ENCODE data around the gene DYSF.

The DYSF gene

DNA sequence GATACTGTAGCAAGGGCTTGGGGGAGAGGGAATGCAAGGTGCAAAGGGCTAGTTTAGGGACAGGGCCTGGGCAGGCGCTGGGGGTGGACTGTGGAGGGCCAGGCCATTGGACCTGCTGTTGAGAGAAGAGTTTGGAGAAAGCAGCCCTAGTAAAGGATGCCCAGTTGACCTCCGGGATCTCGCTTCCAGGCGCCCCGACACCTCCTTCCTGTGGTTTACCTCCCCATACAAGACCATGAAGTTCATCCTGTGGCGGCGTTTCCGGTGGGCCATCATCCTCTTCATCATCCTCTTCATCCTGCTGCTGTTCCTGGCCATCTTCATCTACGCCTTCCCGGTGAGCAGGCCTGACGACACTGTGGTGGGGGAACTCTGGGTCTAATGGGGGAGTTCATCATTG lies 229.0 kb downstream of the DYSF start:
- no peak for DNase-seq

DNA sequence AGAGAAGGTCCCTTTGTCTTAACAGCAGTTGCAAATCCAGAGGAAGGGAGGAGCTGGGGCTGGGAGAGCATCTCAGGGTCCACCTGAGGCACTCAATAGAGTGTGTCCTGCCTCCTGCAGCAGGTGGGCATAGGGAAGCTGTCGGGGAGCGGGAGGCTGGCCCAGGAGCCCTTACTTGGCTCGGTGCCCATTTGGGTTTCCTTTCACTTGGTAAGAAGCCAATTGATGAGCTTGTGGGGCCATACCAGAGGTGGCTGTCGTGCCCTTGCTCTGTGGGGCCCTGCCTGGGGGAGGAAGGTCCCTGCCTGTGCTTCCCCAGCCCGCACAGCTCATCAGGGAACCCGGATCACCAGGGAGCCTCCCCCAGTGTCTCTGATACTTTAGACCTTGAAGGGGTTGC lies 229.7 kb downstream of the DYSF start:
- no peak for DNase-seq

DNA sequence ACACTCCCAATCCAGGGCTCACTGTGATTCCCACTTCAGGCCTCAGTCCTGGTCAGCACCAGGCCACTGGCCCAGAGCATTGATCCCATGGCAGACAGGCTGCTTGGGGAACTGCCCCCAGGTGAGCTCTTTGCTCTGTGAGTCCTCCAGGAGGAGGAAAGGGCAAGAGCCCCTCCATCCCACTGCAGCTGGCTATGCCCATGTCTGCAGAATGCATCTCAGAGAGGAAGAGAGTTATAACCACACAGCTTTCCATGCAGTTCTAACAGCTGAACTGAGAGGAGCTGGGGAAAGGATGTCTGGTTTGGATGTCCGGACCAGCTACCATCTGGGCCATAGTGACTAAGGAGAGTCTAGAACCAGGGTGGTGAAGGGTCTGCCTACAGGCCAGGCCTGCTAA lies 230.3 kb downstream of the DYSF start:
- DNase-seq = no peak

DNA sequence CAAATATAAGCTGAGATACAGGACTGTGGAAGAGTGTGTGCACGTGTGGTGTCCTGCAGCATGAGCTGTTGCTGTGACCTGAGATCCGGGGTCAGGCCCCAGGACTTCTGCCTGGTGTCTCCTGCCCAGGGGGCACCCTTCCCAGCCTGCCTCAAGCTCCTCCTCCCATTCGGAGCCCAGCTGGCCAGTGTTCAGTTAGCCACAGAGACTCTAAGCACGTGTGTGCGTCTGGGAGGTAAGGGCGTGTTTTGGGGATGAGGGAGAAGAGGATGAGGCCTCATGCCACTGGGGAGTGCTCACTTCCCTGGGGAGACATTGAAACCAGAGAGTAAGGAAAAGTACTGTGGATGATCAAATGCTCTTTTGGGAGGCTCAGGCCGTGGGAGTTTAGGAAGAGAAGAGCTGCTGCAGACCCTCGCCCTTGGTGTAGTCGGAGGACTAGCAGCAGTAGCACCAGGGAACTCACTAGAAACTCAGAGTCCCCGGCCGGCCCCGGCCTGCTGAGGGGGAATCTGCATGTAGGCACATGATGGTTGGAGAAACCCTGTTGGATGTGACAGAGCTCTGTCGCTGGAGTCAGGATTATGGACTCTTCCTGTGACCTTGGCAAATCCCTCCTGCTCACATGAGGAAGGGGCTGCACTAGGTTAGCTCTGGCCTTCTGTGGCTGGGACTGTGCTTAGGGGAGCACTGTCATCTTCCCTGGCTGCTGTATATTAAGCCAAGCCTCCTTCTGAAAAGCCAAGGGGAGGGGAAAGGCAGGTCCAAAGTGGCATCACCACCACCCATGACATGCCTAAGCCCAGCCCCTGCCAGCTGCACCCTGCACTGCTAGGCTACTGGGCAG lies 231.1 kb downstream of the DYSF start:
- no peak for DNase-seq

DNA sequence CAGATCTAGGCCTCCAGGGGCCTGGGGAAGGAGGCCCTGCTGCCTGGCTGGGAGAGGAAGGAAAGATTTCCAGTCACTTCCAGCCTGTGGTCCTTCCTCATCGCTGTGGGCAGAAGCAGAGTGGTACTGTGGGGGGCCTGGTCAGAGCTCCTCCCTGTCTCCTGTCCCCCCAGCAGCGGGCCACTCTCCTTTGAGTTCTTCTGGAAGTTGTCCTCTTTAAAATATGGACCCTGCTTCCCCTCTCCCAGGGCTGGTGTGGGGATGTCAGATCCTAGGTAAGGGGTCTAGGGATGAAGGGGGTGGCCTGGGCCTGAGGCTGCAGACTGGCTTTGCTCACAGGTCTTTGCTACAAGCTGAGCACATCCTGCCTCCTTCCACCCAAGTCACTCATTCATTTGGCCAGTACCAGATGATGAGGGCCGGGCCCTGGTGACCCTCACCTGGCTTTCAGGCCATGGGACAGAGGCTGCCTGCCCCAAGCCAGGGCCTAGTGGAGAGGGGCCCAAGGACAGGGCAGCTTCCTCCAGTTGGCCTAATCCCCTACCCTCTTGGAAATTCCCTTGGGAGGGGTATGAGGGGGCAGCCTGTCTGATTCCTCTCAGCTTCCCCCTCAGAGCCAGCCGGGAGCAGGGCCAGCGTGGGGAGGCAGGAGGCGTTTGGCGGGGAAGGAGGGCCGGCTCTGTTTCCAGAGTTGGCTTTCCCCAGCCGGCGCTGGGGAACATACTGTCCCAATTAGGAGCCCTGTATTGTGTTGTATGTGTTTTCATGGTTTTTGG lies 231.9 kb downstream of the DYSF start:
- no peak for DNase-seq

DNA sequence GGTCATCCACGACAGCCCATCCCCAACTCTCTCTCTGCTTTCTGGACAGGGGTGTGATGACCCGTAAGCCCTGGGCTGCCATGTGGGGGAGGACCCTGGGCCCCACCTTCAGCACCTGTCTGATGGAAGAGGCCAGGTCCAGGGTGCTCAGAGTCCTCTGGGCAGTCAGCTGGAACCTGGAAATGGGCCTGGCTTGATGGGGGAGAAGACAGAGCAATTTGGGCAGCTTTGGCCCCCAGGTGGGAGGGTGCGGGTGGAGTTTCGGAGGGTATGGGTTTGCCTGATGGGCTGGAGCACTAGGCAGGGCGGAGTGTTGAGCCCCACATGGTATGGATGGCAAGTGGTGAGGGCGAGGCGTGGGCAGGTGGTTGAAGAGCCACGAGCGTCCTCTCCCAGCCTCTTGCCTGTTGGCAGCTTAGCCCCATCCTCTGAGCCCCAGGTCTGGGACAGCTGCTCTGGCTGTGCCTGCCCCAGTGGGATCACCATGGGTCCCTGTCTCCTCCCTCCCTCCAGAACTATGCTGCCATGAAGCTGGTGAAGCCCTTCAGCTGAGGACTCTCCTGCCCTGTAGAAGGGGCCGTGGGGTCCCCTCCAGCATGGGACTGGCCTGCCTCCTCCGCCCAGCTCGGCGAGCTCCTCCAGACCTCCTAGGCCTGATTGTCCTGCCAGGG lies 232.7 kb downstream of the DYSF start:
- DNase-seq = no peak

DNA sequence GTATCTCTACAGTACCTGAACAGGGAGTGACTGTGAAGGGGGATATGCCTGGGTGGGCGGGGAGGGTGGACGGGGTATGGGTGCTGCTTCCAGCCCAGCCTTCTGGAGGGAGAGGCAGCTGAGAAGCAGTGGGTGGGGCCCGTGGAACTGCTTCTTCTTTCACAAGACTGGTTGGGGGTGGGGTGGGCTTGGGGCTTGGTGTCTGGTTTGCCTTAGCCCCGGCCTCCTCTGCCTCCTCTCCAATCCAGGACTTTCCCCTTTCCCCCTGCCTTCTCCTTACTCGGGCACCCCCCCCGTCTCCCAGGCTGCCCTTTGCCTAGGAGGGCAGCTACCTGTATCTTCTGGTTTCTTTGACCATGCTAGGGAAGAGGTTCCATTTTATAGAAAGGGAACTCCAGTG lies 233.4 kb downstream of the DYSF start:
- no peak for DNase-seq

DNA sequence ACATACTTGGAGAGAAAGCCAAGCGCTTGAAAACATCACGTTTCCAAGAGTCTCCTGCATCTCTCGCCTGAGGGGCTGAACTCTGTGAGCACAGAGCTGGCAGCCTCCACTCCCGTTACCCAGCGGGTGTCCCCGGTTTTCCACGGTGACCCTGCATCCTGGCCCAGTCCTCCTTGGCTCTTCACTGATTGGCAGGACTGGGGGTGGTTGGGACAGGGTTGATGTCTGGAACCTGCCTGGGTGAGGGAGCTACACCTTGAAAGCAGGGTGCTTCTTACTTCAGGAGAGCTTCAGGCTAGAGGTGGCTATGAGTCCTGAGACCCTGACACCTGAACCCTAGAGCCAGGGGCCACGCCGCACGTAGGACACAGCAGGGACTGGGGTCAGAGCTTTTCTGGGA lies 234.1 kb downstream of the DYSF start:
- no peak for DNase-seq

DNA sequence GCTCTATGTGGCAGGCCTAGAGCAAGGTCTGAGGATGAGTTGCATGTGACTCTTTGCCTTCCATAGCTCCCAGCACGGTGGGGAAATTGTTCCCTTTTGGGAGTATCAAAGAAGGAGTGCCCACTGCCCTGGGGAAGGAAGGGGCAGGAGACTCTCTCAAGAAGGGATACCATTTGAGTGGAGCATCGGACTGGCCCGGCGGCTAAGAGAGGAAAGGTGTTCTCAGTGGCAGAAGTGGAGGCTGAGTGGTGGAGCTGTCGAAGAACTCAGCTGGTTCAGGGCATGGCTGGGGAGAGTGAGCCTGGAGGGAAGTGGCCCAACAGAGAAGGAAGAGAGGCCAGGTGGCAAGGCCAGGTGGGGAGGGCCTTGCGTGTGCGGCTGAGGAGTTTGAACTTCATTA lies 235.2 kb downstream of the DYSF start:
- DNase-seq = no peak

DNA sequence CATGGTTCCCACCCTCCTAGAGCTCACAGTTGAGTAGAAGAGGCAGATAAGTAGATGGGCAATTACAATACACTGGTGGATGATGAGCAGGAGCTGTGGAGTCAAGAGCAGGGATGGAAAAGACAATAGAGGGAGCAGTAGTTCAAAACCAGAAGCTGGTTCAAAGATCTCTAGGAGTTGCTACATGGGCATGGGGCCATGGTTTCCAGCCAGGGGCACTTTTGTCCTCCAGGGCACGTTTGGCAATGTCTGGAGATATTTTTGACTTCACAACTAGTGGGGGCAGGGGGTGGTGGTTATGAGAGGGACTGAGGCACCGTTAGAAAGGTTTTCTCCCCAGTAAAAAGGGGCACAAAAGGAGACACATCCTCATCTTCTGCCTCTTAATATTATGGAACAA lies 236.0 kb downstream of the DYSF start:
- no peak for DNase-seq

DNA sequence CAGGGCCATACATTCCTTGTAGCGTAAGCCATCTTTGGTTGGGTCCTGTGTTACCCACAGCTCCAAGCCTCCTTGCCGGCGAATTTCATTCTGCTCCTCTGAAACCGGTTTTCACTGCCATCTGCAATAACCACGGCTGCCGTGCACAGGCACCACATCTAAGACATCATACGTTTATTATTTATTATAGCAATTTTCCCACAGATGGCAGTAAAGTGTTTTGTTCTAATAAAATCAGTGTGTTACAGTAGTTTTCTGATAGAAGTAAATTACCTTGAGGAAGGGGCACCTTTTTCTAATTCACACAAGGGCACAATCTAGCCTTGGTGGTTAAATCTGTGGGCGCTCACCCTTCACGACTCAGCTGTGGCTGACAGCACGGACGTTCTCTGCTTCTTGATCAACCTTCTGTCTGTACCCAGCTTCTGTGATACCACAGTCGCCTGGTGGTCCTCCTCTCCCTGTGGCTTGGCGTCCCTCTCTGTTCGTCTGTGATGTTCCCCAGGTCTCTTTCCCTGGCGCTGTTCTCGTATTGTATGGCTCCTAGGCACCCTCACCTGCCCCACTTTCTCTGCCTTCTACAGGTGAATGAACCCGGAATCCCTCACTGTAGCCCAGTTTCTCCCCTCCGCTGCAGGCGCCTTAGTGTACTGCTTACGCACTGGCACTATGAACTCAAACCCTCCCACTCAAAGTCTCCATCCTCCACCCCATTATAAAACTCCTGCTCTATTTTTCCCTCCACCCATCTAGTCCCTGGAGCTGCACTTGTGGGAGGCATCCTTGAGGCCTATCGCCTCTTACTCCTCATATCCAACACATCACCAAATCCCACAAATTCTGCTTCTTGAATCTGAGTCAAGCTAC lies 236.8 kb downstream of the DYSF start:
- no peak for DNase-seq

DNA sequence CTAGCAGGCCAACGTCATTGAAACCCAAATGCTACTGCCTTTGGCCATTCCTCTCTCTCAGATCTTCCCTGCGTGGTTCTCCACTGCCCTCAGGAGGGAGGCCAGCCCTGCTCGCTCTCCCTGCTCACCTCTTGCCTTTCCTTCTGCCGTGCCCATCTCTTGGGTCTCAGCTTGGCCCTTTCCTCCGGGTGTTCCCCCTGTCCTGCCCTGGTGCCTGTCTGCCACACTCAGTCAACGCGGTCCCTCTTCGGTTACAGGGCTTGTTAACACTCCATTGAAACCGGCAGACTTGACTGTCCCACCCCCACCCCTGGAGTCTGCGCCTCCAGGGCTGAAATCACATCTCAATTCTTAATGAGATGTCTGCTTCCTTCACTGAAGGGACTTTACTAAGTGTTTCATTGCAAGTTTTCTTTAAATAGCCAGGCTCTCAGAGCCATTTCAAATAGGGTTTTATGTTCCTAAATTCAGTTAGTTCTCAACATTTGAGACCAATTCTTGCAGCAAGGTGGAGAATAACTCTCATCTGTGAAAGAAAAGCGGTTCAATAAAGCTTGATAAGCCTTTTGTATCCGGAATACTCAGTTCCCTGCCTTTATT lies 237.6 kb downstream of the DYSF start:
- no peak for DNase-seq

DNA sequence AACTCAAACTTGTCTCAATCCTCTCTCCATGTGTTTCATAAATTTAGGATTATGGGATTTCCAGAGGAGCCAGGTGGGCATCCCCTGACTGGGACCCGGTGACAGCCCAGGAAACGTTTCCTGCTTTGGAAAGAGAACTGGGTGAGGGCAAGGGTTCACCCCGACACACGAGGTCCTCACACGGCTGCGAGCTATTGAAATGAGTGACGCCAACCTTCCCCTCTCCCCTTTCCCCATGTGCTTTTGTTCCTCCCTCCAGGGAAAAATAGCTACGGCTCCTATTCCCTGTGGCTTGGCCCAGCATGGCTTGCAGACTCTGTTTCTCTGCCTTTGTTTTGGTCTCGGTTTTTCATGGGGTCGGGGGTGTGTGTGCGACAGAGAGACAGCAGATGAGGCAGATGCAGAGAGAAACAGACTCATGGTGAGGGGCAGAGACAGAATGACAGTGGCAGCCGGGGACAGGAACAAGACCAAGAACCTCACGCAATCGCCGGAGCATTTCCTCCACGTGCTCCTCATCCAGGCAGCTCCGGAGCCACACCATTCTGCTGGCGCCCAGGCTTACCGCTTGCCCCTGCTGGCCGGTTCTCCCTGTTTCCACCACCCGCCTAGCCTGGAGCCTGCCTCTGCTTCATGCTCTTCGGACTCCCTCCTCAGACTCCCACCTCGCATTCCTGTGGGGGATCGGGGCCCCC lies 238.5 kb downstream of the DYSF start:
- no peak for DNase-seq

DNA sequence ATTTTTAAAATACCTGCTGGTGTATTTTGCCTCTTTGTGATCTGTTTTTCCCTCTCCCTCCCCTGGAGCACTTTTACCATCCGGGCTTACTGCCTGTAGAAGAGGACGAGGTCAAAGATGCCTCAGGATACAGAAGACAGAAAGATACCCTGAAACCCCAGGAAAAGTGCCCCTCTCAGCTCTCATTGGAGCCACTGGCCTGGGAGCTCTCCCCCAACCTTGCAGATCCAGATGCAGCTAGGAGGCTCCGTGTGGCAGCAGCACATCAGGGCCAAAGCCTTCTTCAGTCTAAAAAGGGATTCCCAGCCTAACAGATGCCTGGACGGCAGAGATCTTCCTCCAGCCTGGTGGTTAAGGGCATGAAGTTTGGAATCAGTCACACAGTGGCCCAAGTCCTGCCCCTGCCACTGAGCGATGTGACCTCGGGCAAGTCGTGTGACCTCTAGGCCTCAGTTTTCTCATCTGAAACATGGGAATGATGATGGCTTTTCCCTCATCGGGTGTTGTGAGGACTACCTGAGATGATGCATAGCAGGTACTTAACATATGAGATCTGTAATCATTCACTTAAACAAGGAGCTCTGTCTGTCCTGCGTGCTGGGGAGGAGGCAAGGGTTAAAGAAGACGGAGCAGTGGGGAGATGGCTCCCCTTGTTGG lies 239.4 kb downstream of the DYSF start:
- DNase-seq = no peak

DNA sequence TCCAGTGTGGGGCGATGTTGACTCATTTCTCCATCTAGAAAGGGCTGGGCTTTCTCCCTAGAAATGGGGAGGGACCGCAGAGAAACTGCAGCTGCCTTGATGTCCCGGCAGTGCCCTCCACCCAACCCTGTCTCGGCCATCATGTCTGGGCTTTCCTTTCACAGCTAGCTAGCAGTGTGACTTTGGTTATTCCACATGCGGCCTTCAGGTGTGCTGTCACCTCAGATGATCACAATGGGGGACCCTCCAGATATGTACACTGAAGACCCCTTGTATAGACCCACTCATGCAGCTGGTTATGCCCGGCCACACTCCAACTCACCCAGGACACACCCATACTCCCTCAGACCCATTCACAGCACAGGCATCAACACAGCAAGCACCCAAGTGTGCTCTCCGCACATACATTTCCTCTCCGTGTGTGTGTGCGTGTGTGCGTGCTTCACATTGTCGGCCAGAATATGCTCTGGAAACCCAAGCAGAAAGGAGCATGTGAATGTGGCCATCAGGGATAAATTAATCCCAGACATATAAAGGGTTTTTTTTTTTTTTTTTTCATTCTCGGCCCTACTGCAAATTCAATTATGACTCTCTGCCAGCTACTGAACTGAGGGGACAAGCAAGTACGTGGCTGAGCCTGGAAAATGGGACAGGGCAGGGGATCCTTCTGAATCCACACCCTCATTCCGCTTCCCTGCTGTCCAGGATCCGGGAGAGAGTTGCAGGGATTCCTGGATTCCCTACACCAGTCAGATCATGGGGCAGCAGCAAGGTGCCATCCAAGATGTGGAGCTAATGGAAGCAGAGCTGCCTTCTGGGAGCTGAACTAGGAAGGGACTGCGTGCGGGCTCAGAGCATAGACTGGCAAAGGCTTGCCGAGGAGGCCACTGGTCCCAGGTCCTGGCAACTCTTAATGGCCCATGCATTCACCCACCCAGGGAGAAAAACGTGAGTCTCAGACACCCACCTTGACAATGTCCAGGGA lies 240.2 kb downstream of the DYSF start:
- DNase-seq = no peak

DNA sequence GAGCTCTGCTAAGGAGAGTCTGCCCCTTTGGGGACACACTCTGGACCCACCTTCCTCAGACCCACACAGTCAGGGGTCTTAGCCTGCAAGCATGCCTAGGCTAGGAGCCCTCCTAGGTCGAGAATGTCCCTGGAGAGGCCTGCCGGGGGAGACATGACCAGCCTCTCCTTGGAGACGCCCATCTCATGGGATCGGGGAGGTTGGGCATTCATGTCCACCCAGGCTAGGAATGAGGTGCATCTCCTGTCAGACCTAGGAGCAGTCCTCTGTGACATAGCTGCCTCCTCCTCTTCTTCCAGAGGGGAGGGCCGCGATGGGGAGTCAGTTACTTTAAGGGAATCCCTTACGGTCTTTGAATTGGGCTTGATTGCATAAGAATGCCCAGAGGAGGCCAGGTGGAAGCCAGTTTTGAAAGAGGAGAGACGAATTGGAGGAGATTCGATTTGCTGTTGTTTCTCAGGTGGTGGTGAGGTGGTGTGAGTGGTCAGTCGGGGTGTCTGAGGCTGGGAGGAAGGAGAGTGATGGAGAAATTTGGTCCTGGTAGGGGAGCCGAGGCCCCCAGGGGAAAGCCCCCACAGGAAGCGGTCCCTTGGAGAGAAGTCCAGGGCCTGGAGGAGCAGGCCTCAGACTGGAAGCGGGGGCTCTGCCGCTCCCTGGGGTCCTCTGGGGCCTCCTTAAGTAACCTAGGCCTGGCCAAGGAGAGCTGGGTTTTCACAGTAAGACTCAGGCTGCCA lies 241.3 kb downstream of the DYSF start:
- no peak for DNase-seq

DNA sequence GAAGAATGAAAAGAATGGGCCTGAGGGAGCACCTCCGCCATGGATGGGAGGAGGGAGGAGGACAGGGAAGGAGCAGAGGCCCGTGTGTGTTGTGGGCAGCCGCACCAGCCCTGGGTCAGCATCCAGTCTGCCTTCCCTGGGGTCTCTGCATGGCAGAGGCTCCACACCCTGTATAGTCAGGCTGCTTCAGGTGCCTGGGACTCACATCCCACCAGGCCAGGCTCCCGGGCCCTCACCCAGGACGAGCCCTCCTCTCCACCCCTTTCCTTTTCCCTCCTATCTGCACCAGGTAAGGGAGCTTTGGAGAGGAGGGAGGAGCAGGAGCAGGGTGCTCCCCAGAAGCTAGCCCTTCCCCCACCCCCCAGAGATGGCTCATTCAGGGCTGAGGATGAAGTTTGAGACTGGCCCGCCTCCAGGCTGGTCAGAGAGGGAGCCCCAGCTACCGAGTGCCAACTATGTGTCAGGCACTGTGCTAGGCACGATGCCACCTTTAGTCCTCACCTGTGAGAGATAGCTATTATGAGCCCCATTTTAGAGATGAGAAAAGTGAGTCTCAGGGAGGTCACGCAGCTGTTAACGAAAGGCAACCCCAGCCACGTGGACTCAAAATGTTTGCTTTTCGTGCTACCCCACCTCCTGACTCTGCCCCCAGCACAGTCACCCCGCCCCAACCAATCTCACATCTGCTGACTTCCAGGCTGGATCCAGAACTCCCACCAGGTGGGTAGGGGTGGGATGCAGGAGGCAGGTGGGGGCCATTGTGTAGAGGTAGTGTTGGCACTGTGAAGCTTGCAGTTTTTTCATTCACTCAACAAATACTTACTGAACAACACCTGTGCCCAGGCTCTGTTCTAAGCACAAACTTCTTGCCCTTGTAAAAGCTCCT lies 242.1 kb downstream of the DYSF start:
- DNase-seq = no peak

DNA sequence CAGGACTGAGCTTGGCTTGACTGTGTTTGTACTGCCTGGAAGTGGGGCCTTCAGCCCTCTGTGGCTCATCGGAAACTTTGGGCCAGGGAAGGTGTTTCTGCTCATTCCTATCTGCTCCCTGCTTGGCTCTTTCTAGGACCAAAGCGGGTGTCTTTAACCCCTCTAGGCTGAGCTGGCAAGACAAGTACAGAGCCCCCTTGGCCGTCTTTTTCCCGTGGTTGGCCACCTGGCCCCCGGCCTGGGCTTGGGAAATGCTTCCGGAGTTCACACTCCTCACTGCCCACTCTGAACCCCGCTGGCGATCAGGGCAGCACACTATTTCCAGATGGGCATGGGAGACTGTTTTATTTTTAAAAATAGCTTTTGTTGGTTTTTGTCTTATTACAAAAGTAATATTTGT lies 243.0 kb downstream of the DYSF start:
- DNase-seq = no peak
